ENCODE data around the gene RALGPS1.

GRCh38 chr9:127178686-127179632 lies 264.4 kb downstream of the RALGPS1 start:
- TF ChIP-seq POLR2A (IDR thresholded peaks at IDR 0.05) (no peak), CTCF (IDR thresholded peaks at IDR 0.05) (no peak)

Data from lower leg skin (tissue), 3 donors.